ENCODE data around the gene AMZ2. TPM values are rescaled to one million over a fixed set of nuclear protein-coding genes. Genes with fewer than 3 reads are reported as not detected.

The AMZ2 gene
- total and polyA plus RNA-seq, 2 of the 8 experiments (the other 6 are each of a cell fraction or from before 2014, with no cell fraction given) = 49.5 to 71.0 TPM

DNA sequence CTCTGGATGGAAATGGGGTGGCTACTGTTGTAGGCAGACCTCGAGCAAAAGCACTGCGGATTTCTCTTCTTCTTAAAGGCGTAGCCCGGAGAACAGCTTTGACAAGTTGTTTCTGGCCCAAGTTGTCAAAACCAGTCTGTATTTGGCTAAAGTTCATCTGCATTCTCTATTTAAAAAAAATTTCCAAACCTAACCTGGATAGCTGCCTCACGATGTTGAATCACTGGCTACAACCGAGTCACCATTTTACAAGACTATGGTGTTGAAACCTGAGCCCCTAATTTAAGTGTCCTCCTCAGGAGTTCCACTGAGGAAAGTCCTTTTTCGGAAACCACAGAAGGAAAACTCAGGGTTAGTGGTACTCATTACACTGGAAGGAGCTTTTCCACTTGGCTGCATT lies 41.6 kb downstream of the AMZ2 start:
- no peak overlapping the region for H4K91ac ChIP-seq (replicated peaks; ENCODE audit: insufficient read length, low read length)
- peak overlapping the region; percentile 68 to 83; a peak in 3 of 4 replicates for H3K4me2 ChIP-seq (ENCODE audit: insufficient read depth in 1 of 2, low read depth in 2 of 2, low read length in 2 of 2)
- H4K8ac ChIP-seq (ENCODE audit: extremely low read depth, insufficient read depth, low read length) = no peak overlapping the region
- no peak overlapping the region for H2BK12ac ChIP-seq (ENCODE audit: low read depth, low read length)
- no peak overlapping the region for H3K4ac ChIP-seq (replicated peaks; ENCODE audit: insufficient read length, low read depth, low read length)
- H3K18ac ChIP-seq (ENCODE audit: extremely low read depth, low read length) = no peak overlapping the region
- DNase-seq (ENCODE audit: low read depth in 1 of 2, low spot score in 2 of 2) = no peak
- H4K5ac ChIP-seq (ENCODE audit: insufficient read length, low read depth, low read length) = no peak overlapping the region
- no peak overlapping the region for H3K9ac ChIP-seq (replicated peaks in 1 of 4; ENCODE audit: extremely low read depth in 1 of 4, low read depth in 3 of 4, low read length in 3 of 4)
- no peak overlapping the region for H3K4me3 ChIP-seq (ENCODE audit: extremely low read depth in 1 of 4, insufficient read depth in 2 of 4, low read depth in 3 of 4, low read length in 4 of 4)
- H3K23ac ChIP-seq (ENCODE audit: insufficient read length) = no peak overlapping the region
- H3K27me3 ChIP-seq (replicated peaks in 1 of 4; ENCODE audit: control insufficient read depth in 3 of 4, extremely low read depth in 1 of 4, insufficient read depth in 3 of 4, low read length in 3 of 4) = peaks cover 8 to 25% (median 24%) of the 10 kb centered on the region in 4 experiments
- 65% methylated on average over 7 of the region's 7 CpGs; no CpG with 5 or more reads in 1 of the 2 experiments for WGBS, 2 experiments (ENCODE audit: extremely low coverage in 1 of 2, insufficient coverage in 1 of 2, insufficient read length in 1 of 2, insufficient replicate concordance in 2 of 2, low coverage in 1 of 2, low lambda C conversion rate in 2 of 2, missing lambda C conversion rate in 1 of 2)
- H3K79me2 ChIP-seq (ENCODE audit: control insufficient read depth in 1 of 2, insufficient read depth in 2 of 2, low read length in 2 of 2) = no peaks in the 10 kb centered on the region
- no peak overlapping the region for H2BK120ac ChIP-seq (replicated peaks; ENCODE audit: low read depth, low read length)
- H2BK20ac ChIP-seq (ENCODE audit: low read length) = no peak overlapping the region
- H3K79me1 ChIP-seq (ENCODE audit: low read depth, low read length) = no peaks in the 10 kb centered on the region
- no peak overlapping the region for H2BK5ac ChIP-seq (ENCODE audit: low read depth, low read length)
- CTCF ChIA-PET (ENCODE audit: partially characterized antibody) = interaction anchor here (0.9 to 3.5 kb wide), 5 partner anchors 14 to 142 kb away, joined by 3 to 17 read pairs (median 11); no protein-coding TSS in a partner anchor
- H2AFZ ChIP-seq (ENCODE audit: low read length) = no peak overlapping the region
- FAIRE-seq = no peak
- H3K36me3 ChIP-seq (ENCODE audit: control insufficient read depth in 2 of 4, insufficient read depth in 4 of 4, low read length in 3 of 4) = no peaks in the 10 kb centered on the region
- H3K27ac ChIP-seq (ENCODE audit: low read depth, low read length) = no peak overlapping the region
- H3K14ac ChIP-seq (ENCODE audit: insufficient read length) = no peak overlapping the region
- no peak overlapping the region for H2BK15ac ChIP-seq (ENCODE audit: low read length)
- peaks cover 12 to 20% (median 17%) of the 10 kb centered on the region in 4 experiments; a peak in 6 of 7 replicates for H3K4me1 ChIP-seq (replicated peaks in 1 of 4; ENCODE audit: control insufficient read depth in 3 of 4, insufficient read depth in 4 of 4, low read length in 3 of 4)
- no peaks in the 10 kb centered on the region for H3K9me3 ChIP-seq (ENCODE audit: insufficient read depth in 2 of 2, low read depth in 1 of 2, low read length in 1 of 2)
- peaks cover 22% of the 10 kb centered on the region for H3K23me2 ChIP-seq (ENCODE audit: low read depth, low read length)
- H3K56ac ChIP-seq (replicated peaks; ENCODE audit: insufficient read length, low read depth, low read length) = no peak overlapping the region
- POLR2A ChIA-PET (ENCODE audit: partially characterized antibody) = interaction anchor here (0.7 to 3.6 kb wide), 3 partner anchors 9 to 150 kb away, joined by 3 to 18 read pairs (median 5); no protein-coding TSS in a partner anchor
- TF ChIP-seq TAF7 (optimal IDR thresholded peaks at IDR 0.05; ENCODE audit: borderline replicate concordance, low read depth, low read length) = no peak
- no peak for TF ChIP-seq NRF1 (IDR thresholded peaks at IDR 0.05; ENCODE audit: low read depth, low read length)
- TF ChIP-seq TCF12 (IDR thresholded peaks at IDR 0.05; ENCODE audit: low read depth, low read length) = no peak
- no peak for TF ChIP-seq CBX5 (IDR thresholded peaks at IDR 0.05; ENCODE audit: low read depth, low read length)
- peaks cover 0 to 3% of the 10 kb centered on the region in 2 experiments for H4K20me1 ChIP-seq (replicated peaks in 1 of 2; ENCODE audit: control insufficient read depth in 1 of 2, insufficient read depth in 2 of 2, low read length in 2 of 2)
- no peak overlapping the region for H2AK5ac ChIP-seq (ENCODE audit: low read depth, low read length)

Data from H1 (cell line).